Measurements from ENCODE around the gene CUL5. TPM values are rescaled to one million over a fixed set of nuclear protein-coding genes. Genes with fewer than 3 reads are reported as not detected.

Gene CUL5
- total and polyA plus RNA-seq, 2 of the 4 experiments (the other 2 are of a cell fraction): 8.8 to 31.0 TPM

- H4K20me1 ChIP-seq (ENCODE audit: insufficient read depth, low read length): no peaks in the 10 kb centered on the region; the same call in 1 of the 2 replicates
- DNase-seq (no peak), ATAC-seq (ENCODE audit: low read depth) (no peak)
- no peak overlapping the region for H2AFZ ChIP-seq (replicated peaks; ENCODE audit: low read length, poor library complexity)
- in situ Hi-C loops (cut with MboI; ENCODE audit: low sequenced_read_pairs): no loop called here
- no peak overlapping the region for H2AK5ac ChIP-seq (ENCODE audit: low read depth, low read length)
- no peak overlapping the region for H4K91ac ChIP-seq (ENCODE audit: insufficient read depth, low read depth, low read length)
- no peak overlapping the region for H2BK5ac ChIP-seq (ENCODE audit: low read depth, low read length, poor library complexity, severe bottlenecking)
- intact Hi-C loops (cut with micrococcal nuclease): no loop called here
- peaks cover 10 to 29% of the 10 kb centered on the region in 2 experiments for H3K79me1 ChIP-seq (ENCODE audit: low read depth in 1 of 2, low read length in 2 of 2)
- H3K4me3 ChIP-seq (ENCODE audit: insufficient read depth, low read depth, low read length): no peak overlapping the region
- no peak overlapping the region for H3K27ac ChIP-seq (ENCODE audit: insufficient read depth, low read length)
- no peak overlapping the region for H3K14ac ChIP-seq (replicated peaks; ENCODE audit: low read depth, low read length)
- no peak overlapping the region for H3K9ac ChIP-seq (ENCODE audit: low read depth, low read length)
- no peak overlapping the region for H4K8ac ChIP-seq (ENCODE audit: low read depth in 2 of 2, low read length in 2 of 2)
- ChIA-PET CTCF (no interaction called here), POLR2A (ENCODE audit: unreplicated experiment) (no interaction called here)
- no peaks in the 10 kb centered on the region for H3K9me1 ChIP-seq (ENCODE audit: insufficient read depth, low read length)
- BruUV-seq (replicated peaks): no TSS peak
- no peak overlapping the region for H3K4me2 ChIP-seq (ENCODE audit: low read depth, low read length)
- no peak overlapping the region for H2AK9ac ChIP-seq (replicated peaks; ENCODE audit: low read depth, low read length, poor library complexity)
- no peaks in the 10 kb centered on the region for H3K4me1 ChIP-seq (ENCODE audit: control insufficient read depth, insufficient read depth, low read length)
- TF ChIP-seq MAFK (IDR thresholded peaks at IDR 0.05; ENCODE audit: low read depth, low read length) (no peak), CEBPB (IDR thresholded peaks at IDR 0.05; ENCODE audit: low read depth, low read length) (no peak), USF2 (IDR thresholded peaks at IDR 0.05; ENCODE audit: low read depth, low read length) (no peak), ELK1 (IDR thresholded peaks at IDR 0.05; ENCODE audit: borderline replicate concordance, low read depth, low read length) (no peak), RFX5 (IDR thresholded peaks at IDR 0.05; ENCODE audit: low read depth, low read length) (no peak), BHLHE40 (IDR thresholded peaks at IDR 0.05; ENCODE audit: low read depth, low read length) (no peak), RAD21 (IDR thresholded peaks at IDR 0.05; ENCODE audit: low read length) (no peak), SMC3 (IDR thresholded peaks at IDR 0.05; ENCODE audit: low read depth, low read length) (no peak), POLR2A (IDR thresholded peaks at IDR 0.05; ENCODE audit: low read depth, low read length) (no peak), RCOR1 (IDR thresholded peaks at IDR 0.05; ENCODE audit: insufficient replicate concordance, low read length) (no peak), CTCF (conservative IDR thresholded peaks at IDR 0.05; ENCODE audit: low read depth, low read length) (no peak), NFE2L2 (IDR thresholded peaks at IDR 0.05; ENCODE audit: low read depth, low read length) (no peak), MXI1 (IDR thresholded peaks at IDR 0.05; ENCODE audit: borderline replicate concordance, low read depth, low read length) (no peak), MAZ (IDR thresholded peaks at IDR 0.05; ENCODE audit: borderline replicate concordance, low read depth, low read length) (no peak), FOS (IDR thresholded peaks at IDR 0.05; ENCODE audit: low read depth, low read length) (no peak), CHD1 (IDR thresholded peaks at IDR 0.05; ENCODE audit: low read depth, low read length) (no peak)
- H2BK20ac ChIP-seq (ENCODE audit: low read depth, low read length): no peak overlapping the region
- no peaks in the 10 kb centered on the region for H3K27me3 ChIP-seq (ENCODE audit: control insufficient read depth, insufficient read depth, low read length)
- H3K9me3 ChIP-seq (ENCODE audit: control insufficient read depth, insufficient read depth, low read length): no peaks in the 10 kb centered on the region
- H2BK15ac ChIP-seq (ENCODE audit: low read depth, low read length): no peak overlapping the region
- H3K23ac ChIP-seq (ENCODE audit: low read depth, low read length): no peak overlapping the region
- H4K5ac ChIP-seq (ENCODE audit: low read depth, low read length): no peak overlapping the region
- no peak overlapping the region for H3K18ac ChIP-seq (ENCODE audit: low read depth, low read length)
- no peak overlapping the region for H3K4ac ChIP-seq (ENCODE audit: low read depth, low read length)
- WGBS, 2 experiments (ENCODE audit: extremely low coverage in 2 of 2, insufficient read length in 1 of 2): no CpG with 5 or more reads among the region's 1 CpG
- no peak overlapping the region for H2BK120ac ChIP-seq (ENCODE audit: low read depth, low read length)
- H3K36me3 ChIP-seq (ENCODE audit: control insufficient read depth, insufficient read depth, low read length): peaks cover 15% of the 10 kb centered on the region
- dilution Hi-C loops (cut with HindIII; ENCODE audit: low sequenced_read_pairs, unreplicated experiment): no loop called here
- H3K56ac ChIP-seq (ENCODE audit: extremely low read depth, insufficient read depth, low read length): no peak overlapping the region
These were observed 39.6 kb downstream of the CUL5 start for GRCh38 chr11:108048269-108048668.
